Stomach (tissue), 9 donors: Measurements from ENCODE around the gene RNLS. TPM values are rescaled to one million over a fixed set of nuclear protein-coding genes. Genes with fewer than 3 reads are reported as not detected.

Experiments used
- DNase-seq, 2 donors: peaks; one replicate each; pipeline versions ENCODE4 v3.0.0 to v3.0.0-alpha.2; 2013 to 2019
- H3K27ac ChIP-seq, 5 donors: fragments of 200-600 bp in 4 of 5; sonication (generic) in 4 of 5; one replicate each; pipeline ENCODE4 v1.5.1; 2013 to 2019; ENCODE audit warnings: mild to moderate bottlenecking in 1 of 5, moderate library complexity in 1 of 5
- H3K27me3 ChIP-seq, 3 donors: fragments of 200-600 bp; sonication (generic); one replicate each; pipeline ENCODE4 v1.5.1; 2017 to 2019; ENCODE audit warnings: mixed run types in 1 of 3
- H3K36me3 ChIP-seq, 4 donors: fragments of 200-600 bp; sonication (generic); 1 replicate in 3 of 4; 2 replicates in 1 of 4; pipeline ENCODE4 v1.5.1; 2016 to 2019
- H3K4me1 ChIP-seq, 4 donors: fragments of 200-600 bp; sonication (generic); one replicate each; pipeline ENCODE4 v1.5.1; 2016 to 2019
- H3K4me3 ChIP-seq, 4 donors: fragments of 200-600 bp; sonication (generic) in 3 of 4; one replicate each; pipeline ENCODE4 v1.5.1; 2016 to 2019; ENCODE audit warnings: mild to moderate bottlenecking in 1 of 4
- H3K9me3 ChIP-seq, 4 donors: fragments of 200-600 bp; sonication (generic); one replicate each; pipeline ENCODE4 v1.5.1; 2016 to 2019
- CTCF ChIP-seq, 7 experiments: fragments of 450-650 bp in 4 of 7; fragments of 200-600 bp in 3 of 7; sonication (generic) in 3 of 7; IDR thresholded peaks; one replicate each; pipeline ENCODE4 v1.5.1; 2016 to 2019; ENCODE audit warnings: antibody characterized with exemption in 7 of 7, control low read depth in 2 of 7, mild to moderate bottlenecking in 1 of 7
- EP300 ChIP-seq: sonication (generic); formaldehyde crosslinking; IDR thresholded peaks from one replicate; pipeline ENCODE4 v1.6.1; 2017; ENCODE audit warnings: antibody characterized with exemption
- POLR2A ChIP-seq, 4 donors: fragments of 450-650 bp; IDR thresholded peaks; one replicate each; pipeline ENCODE4 v1.6.1; 2016; ENCODE audit warnings: antibody characterized with exemption in 4 of 4, control low read depth in 2 of 4, mild to moderate bottlenecking in 1 of 4, moderate library complexity in 1 of 4
- POLR2AphosphoS5 ChIP-seq, 3 donors: sonication (generic); formaldehyde crosslinking; IDR thresholded peaks; one replicate each; pipeline ENCODE4 v1.6.1; 2016; ENCODE audit warnings: antibody characterized with exemption in 3 of 3
- WGBS, 5 donors: extraction: QIAGEN DNeasy Blood & Tissue Kit in 3 of 5; methylation state at CpG; one replicate each; pipeline versions ENCODE4 v1.1.5 to v1.1.7; 2013 to 2018; 5-methylcytosine and 5-hydroxymethylcytosine counted together
- intact Hi-C: fragments of 100-400 bp; cut with DNase I; formaldehyde crosslinking; loops from one replicate; pipeline ENCODE4 v1.15.1; 2023; ENCODE audit warnings: low total_unique reads
- polyA plus RNA-seq, 3 donors: library from polyadenylated mRNA; stranded (reverse); fragments of 200-250 nt; gene quantifications; one replicate each; pipeline ENCODE4 v1.2.3, GENCODE V29; 2013
- total RNA-seq, 5 donors: library from RNA; depleted of rRNA; stranded (reverse); fragments of >200 nt; gene quantifications; one replicate each; pipeline versions ENCODE4 v1.1.0 to v1.2.3, GENCODE V29; 2014 to 2016
- donor health status: healthy with polysubstance abuse.
- donor health status: Bipolar disorder and iron deficiency.
- donor health status: healthy.

RNLS gene
- total and polyA plus RNA-seq, 8 donors, result 6.7 to 21.5 (median 11.6) TPM; not detected in 2

DNA sequence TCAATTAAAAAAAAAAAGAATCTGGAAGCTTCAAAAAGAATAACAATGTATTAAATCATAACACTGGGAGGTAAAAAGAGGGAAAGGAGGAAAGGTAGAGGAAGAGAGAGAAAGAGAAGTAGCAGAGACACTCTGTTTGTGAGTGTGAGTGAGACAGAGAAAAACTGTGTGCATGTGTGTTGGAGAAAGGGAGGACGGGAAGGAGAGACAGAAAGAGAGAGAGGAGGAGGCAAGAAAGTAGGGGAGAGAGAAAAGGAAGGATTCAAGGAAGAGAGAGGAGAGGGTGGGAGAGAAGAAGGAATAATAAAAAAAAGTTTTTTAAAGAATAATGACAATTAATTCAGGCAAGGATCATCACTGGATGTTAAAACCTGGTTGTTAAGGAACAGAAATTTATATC is 77.9 kb downstream of the RNLS start:
- no peaks in the 10 kb centered on the region for H3K9me3 ChIP-seq

GRCh38 chr10:88500656-88501055 is 82.5 kb downstream of the RNLS start:
- H3K36me3 ChIP-seq, result no peaks in the 10 kb centered on the region
- TF ChIP-seq POLR2A (IDR thresholded peaks at IDR 0.05) (no peak), POLR2AphosphoS5 (IDR thresholded peaks at IDR 0.05) (no peak)
- no peaks in the 10 kb centered on the region for H3K27me3 ChIP-seq
- intact Hi-C loops, result no loop called here
- H3K9me3 ChIP-seq, result no peaks in the 10 kb centered on the region
- no peak overlapping the region for H3K27ac ChIP-seq
- no peak overlapping the region for H3K4me3 ChIP-seq
- DNase-seq, result no peak
- H3K4me1 ChIP-seq, result no peaks in the 10 kb centered on the region
- 90 to 99% (median 94%) methylated on average over 2 of the region's 2 CpGs for WGBS, 5 donors

More for the DNA sequence above, 77.9 kb downstream of the RNLS start:
- 80 to 98% (median 87%) methylated on average over 1 of the region's 1 CpG for WGBS, 5 donors
- DNase-seq, result no peak
- no peaks in the 10 kb centered on the region for H3K27me3 ChIP-seq
- no peak for TF ChIP-seq CTCF (IDR thresholded peaks at IDR 0.05)
- TF ChIP-seq POLR2A (IDR thresholded peaks at IDR 0.05), result no peak
- no peak for TF ChIP-seq EP300
- no peak for TF ChIP-seq POLR2AphosphoS5 (IDR thresholded peaks at IDR 0.05)
- no peak overlapping the region for H3K4me3 ChIP-seq
- no peaks in the 10 kb centered on the region for H3K36me3 ChIP-seq
- no peak overlapping the region for H3K27ac ChIP-seq
- H3K4me1 ChIP-seq, result no peaks in the 10 kb centered on the region
- intact Hi-C loops, result no loop called here

DNA sequence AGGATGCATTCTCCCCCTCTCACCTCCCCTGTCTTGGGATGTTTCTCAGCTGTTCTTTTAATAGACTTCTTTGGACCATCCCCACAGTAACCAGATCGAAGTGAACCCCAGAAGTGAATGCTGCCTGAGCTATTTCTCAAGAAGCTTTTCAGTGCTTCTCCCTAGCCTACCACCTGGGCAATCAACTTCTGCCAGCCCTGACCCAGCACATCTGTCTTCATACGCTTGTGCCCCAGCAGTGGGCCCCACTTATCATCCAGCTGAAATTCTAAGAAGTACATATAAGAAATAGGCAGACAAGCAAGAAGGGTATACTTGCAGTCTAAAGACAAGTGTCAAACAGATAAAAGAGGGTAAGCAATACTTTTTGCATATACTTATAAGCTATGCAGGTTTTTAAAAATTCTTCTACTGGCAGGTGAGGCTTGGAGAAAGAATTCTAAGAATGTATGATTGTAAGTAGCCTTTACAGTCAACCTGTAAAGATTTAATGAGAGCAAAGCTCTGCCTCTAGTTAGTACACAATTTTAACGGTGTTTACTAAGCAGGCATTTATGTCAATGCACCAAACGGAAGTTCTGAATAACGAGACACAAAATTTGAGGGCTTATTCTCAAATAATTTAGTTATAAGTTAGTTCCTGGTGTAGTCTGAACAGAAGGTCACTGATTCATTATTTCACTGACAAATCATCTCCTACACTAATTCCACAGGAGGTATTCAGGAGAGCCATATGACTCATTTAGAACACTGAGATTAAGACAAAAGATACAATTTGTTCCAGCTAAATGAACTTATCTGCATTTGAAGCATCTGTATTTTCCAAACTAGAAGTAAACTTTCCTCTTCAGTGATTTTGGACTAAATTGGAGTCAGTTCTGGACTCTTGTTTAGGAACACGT is 83.3 kb downstream of the RNLS start:
- WGBS, 5 donors, result 83 to 90% (median 86%) methylated on average over 6 of the region's 6 CpGs
- Histone ChIP-seq H3K4me3 (no peak overlapping the region), H3K9me3 (no peaks in the 10 kb centered on the region), H3K27me3 (no peaks in the 10 kb centered on the region), H3K4me1 (no peaks in the 10 kb centered on the region), H3K27ac (no peak overlapping the region), H3K36me3 (no peaks in the 10 kb centered on the region)
- intact Hi-C loops, result no loop called here
- DNase-seq, result no peak
- TF ChIP-seq POLR2A (IDR thresholded peaks at IDR 0.05) (no peak), CTCF (IDR thresholded peaks at IDR 0.05) (no peak), POLR2AphosphoS5 (IDR thresholded peaks at IDR 0.05) (no peak), EP300 (no peak)

DNA sequence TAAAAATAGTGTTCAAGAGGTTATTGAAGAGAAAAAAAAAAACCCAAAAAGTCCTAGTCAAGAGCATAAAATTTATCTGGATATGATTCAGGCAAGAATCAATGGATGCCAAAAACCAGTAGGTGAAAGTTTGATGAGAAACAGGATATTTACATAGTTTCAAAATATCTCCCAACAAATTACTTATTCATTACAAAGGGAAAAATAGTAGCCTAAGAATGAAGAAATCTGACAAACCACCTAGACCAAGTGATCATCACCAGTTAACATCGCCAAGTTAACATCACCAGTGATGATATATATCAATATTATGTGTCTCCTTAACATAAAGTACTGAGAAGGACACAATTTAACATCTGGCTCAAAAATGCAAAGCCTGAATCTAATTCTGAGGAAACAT is 85.2 kb downstream of the RNLS start:
- intact Hi-C loops, result no loop called here
- no peak overlapping the region for H3K27ac ChIP-seq
- 94 to 100% (median 97%) methylated on average over 1 of the region's 1 CpG for WGBS, 5 donors
- TF ChIP-seq CTCF (IDR thresholded peaks at IDR 0.05), result no peak
- TF ChIP-seq EP300, result no peak
- TF ChIP-seq POLR2AphosphoS5 (IDR thresholded peaks at IDR 0.05), result no peak
- TF ChIP-seq POLR2A (IDR thresholded peaks at IDR 0.05), result no peak
- no peaks in the 10 kb centered on the region for H3K4me1 ChIP-seq
- DNase-seq, result no peak
- no peaks in the 10 kb centered on the region for H3K36me3 ChIP-seq
- H3K27me3 ChIP-seq, result no peaks in the 10 kb centered on the region
- H3K9me3 ChIP-seq, result no peaks in the 10 kb centered on the region
- no peak overlapping the region for H3K4me3 ChIP-seq

- H3K36me3 ChIP-seq, result no peaks in the 10 kb centered on the region
- no peaks in the 10 kb centered on the region for H3K27me3 ChIP-seq
- no peak for DNase-seq
- no peaks in the 10 kb centered on the region for H3K9me3 ChIP-seq
- intact Hi-C loops, result no loop called here
- H3K4me1 ChIP-seq, result peaks cover 0 to 4% (median 0%) of the 10 kb centered on the region in 4 donors
- no peak overlapping the region for H3K4me3 ChIP-seq
- TF ChIP-seq POLR2A (IDR thresholded peaks at IDR 0.05) (no peak), POLR2AphosphoS5 (IDR thresholded peaks at IDR 0.05) (no peak), CTCF (IDR thresholded peaks at IDR 0.05) (no peak), EP300 (no peak)
- no peak overlapping the region for H3K27ac ChIP-seq
These were observed 88.6 kb downstream of the RNLS start for GRCh38 chr10:88494537-88494936.
